ENCODE results near the gene CD300LF.
A peak's percentile ranks its signal among the peaks of the same experiment; 100 is the strongest.

Gene CD300LF

GRCh38 chr17:74649909-74650308, 62.8 kb downstream of the CD300LF start:
- Histone ChIP-seq H3K4me3 (no peak overlapping the region), H4K20me1 (no peaks in the 10 kb centered on the region; the same call in 1 of the 2 replicates), H3K9ac (no peak overlapping the region), H3K9me3 (no peaks in the 10 kb centered on the region), H3K4me2 (no peak overlapping the region), H3K27me3 (no peaks in the 10 kb centered on the region; the same call in 1 of the 2 replicates), H3K4me1 (peaks cover 16% of the 10 kb centered on the region), H3K27ac (no peak overlapping the region), H3K36me3 (no peaks in the 10 kb centered on the region)
- no peak for TF ChIP-seq Cebpa-rat (IDR thresholded peaks at IDR 0.05)

- Histone ChIP-seq H3K27ac (no peak overlapping the region), H4K20me1 (no peaks in the 10 kb centered on the region; the same call in 1 of the 2 replicates)
- no peak for TF ChIP-seq Cebpa-rat (IDR thresholded peaks at IDR 0.05)
Observed at GRCh38 chr17:74647871-74648672, 64.7 kb downstream of the CD300LF start.

GRCh38 chr17:74646231-74646630, 66.5 kb downstream of the CD300LF start:
- Histone ChIP-seq H4K20me1 (peaks cover 1% of the 10 kb centered on the region; the same call in 1 of the 2 replicates), H3K9me3 (no peaks in the 10 kb centered on the region), H3K4me2 (no peak overlapping the region), H3K4me1 (peaks cover 38% of the 10 kb centered on the region), H3K4me3 (no peak overlapping the region), H3K27me3 (peaks cover under 1% of the 10 kb centered on the region; the same call in 1 of the 2 replicates), H3K27ac (no peak overlapping the region), H3K36me3 (no peaks in the 10 kb centered on the region), H3K9ac (no peak overlapping the region)
- no peak for TF ChIP-seq Cebpa-rat (IDR thresholded peaks at IDR 0.05)

More at GRCh38 chr17:74647871-74648672, 64.7 kb downstream of the CD300LF start:
- peaks cover 20% of the 10 kb centered on the region for H3K4me1 ChIP-seq
- no peak overlapping the region for H3K9ac ChIP-seq
- no peaks in the 10 kb centered on the region for H3K9me3 ChIP-seq
- H3K4me3 ChIP-seq = no peak overlapping the region
- H3K27me3 ChIP-seq = no peaks in the 10 kb centered on the region; the same call in 1 of the 2 replicates
- H3K4me2 ChIP-seq = no peak overlapping the region
- H3K36me3 ChIP-seq = no peaks in the 10 kb centered on the region

- Histone ChIP-seq H3K4me3 (no peak overlapping the region), H3K27me3 (peaks cover 4% of the 10 kb centered on the region; the same call in 1 of the 2 replicates), H3K4me1 (peaks cover 51% of the 10 kb centered on the region), H3K9ac (no peak overlapping the region), H3K4me2 (peak overlapping the region; percentile 40), H3K36me3 (no peaks in the 10 kb centered on the region), H3K9me3 (no peaks in the 10 kb centered on the region), H4K20me1 (peaks cover 12% of the 10 kb centered on the region), H3K27ac (no peak overlapping the region)
- no peak for TF ChIP-seq Cebpa-rat (IDR thresholded peaks at IDR 0.05)
Observed at GRCh38 chr17:74645010-74645409, 67.7 kb downstream of the CD300LF start.

GRCh38 chr17:74644419-74644818, 68.3 kb downstream of the CD300LF start:
- no peak overlapping the region for H3K9ac ChIP-seq
- H3K27me3 ChIP-seq = peaks cover 4% of the 10 kb centered on the region; the same call in 1 of the 2 replicates
- H3K9me3 ChIP-seq = no peaks in the 10 kb centered on the region
- no peak overlapping the region for H3K27ac ChIP-seq
- H3K4me1 ChIP-seq = peaks cover 56% of the 10 kb centered on the region
- H3K36me3 ChIP-seq = no peaks in the 10 kb centered on the region
- H3K4me3 ChIP-seq = no peak overlapping the region
- TF ChIP-seq Cebpa-rat (IDR thresholded peaks at IDR 0.05) = no peak
- peaks cover 18% of the 10 kb centered on the region for H4K20me1 ChIP-seq
- no peak overlapping the region for H3K4me2 ChIP-seq
